CD4-positive, alpha-beta T cell treated with Interleukin-17A for 4 hours (primary cell): ENCODE results near the gene LMF1.
A peak's percentile ranks its signal among the peaks of the same experiment; 100 is the strongest.
"Not testable (repeated sequence)": the region's sequence is repeated elsewhere in the genome, so short reads cannot be mapped to it uniquely, and the experiment has no call there.

Source experiments
- DNase-seq: peaks from one replicate; pipeline ENCODE4 v3.0.0-alpha.2; 2020; ENCODE audit warnings: mixed read lengths

The LMF1 gene

DNA sequence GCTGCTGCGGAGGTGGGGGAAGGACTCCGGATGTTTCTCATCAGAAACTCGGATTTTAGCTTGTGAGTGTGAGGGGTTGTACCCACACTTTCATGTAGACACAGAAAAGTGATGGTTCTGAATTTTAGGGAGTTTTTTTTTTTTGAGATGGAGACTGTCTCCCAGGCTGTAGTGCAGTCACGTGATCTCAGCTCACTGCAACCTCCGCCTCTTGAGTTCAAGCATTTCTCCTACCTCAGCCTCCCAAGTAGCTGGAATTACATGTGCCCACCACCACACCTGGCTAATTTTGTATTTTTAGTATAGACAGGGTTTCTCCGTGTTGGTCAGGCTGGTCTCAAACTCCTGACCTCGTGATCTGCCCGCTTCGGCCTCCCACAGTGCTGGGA is 147.9 kb downstream of the LMF1 start:
- no peak for DNase-seq

DNA sequence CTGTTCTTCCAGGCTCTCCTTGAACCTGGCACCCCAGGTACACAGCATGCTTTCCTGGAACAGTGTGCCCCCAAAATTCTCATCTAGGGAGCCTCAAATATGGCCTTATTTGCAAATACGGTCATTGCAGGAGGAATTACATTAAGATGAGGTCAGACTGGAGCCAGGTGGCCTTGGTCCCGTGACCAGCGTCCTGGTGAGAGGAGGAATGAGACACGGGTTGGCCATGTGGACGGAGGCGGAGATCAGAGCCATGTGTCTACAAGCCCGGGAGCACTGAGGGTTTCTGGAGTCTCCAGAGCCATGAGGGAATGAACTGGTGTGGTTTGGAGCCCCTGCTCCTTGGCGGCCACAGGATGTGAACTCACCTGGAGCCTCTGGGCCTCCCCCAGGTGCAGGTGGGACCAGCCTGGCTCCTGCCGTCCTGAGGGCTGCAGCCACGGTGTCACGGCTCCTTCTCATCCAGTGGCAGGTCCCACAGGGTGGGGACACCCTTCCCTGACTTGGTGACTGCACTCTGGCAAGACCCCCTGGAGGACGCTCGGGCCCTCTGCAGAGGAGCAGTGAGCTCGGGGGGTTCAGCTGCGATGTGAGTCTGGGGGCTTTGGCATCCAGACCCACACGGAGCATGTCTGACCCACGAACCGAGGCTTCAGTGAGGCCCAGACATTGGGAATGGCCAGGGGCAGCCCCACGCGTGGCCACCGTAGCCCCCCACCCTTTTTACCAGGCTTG is 148.4 kb downstream of the LMF1 start:
- DNase-seq = no peak

DNA sequence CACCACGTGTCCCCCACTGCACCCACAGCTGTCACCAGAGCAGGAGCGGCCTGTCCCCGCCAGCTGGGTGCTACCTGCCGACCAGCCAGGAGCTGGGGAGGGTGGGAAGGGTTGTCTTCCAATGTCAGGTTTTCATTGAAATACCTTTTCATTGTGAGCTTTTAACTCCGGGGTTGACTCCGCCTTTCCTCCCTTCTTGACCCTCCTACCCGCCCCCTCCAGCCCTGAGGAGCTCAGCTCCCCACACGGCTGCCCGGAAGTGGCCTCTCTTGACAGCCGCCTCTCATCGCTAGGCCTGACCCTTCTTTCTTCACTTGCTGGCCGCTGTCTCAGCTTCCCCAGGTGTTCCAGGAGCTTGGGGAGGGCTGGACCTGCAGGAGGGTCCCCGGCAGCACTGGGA is 149.0 kb downstream of the LMF1 start:
- no peak for DNase-seq

DNA sequence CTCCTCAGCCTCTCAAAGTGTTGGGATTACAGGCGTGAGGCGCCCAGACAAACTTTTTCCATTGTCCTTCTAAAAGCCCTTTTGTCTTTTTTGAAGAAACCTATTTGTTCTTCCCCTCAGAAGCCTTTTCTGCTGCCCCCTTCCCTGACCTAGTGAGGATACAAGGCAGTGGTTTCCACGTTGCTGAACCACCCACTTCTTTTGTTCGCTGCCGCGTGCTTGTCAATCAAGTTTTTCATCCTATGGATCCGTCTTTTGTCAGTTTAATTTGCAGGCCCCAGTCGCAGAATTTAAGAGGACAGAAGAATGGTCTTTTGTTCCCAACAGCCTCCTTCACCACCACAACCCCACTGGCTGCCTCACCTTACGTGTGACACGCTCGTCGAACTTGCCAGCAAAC is 150.0 kb downstream of the LMF1 start:
- DNase-seq = no peak

DNA sequence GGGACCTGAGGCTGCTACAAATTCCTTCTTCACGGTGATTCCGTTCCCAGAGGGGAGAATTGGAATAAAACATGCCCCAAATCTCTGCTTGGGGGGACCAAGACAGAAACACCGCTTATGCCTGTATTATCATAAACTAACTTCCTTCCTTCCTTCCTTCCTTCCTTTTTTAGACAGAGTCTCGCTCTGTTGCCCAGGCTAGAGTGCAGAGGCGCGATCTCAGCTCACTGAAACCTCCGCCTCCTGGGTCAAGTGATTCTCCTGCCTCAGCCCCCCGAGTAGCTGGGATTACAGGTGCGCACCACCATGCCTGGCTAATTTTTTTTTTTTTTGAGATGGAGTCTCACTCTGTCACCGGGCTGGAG is 150.8 kb downstream of the LMF1 start:
- DNase-seq = not testable (repeated sequence)

DNA sequence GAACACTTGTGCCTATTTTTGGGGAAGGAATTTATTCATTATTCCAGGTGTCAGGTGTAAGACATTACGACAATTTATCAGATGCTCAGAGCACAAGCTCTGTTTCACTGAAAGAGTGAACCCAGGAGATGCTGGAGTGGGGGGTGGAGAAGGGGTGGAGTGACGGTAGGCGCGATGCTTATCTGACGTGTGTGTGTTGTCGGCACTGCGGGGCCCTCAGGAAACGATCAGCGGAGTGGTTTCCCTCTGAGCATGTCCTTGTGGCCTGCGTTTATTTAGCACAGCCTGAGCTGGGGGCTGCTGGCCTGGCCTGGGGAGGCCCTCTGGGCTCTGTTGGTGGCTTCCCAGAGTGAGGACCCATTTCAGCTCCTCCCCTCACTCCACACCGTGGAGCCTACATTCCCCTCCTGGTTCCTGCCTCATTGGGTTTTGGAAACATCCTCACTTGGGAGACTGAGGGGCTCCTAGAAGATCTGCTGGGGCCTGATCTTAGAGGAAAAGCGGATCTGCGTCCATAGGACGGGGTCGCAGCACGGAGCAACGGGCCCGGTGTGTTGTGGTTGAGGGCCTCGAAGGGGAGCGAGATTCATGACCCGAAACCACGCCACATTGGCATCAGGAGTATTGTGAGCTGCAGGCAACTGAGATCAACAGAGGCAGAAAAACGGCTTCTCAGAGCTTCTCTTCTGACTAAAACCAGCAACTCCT is 151.3 kb downstream of the LMF1 start:
- peak; percentile 38 for DNase-seq

DNA sequence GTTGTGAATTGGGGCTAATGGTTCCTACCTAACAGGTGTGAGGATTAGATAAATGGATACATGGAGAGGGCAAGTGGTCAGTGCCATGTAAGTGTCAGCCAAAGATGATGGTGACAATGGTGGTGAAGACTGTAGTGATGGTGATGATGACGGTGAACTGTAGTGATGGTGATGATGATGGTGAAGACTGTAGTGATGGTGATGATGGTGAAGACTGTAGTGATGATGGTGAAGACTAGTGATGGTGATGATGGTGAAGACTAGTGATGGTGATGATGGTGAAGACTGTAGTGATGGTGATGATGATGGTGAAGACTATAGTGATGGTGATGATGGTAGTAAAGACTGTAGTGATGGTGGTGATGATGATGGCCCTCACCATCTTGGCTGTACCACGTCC is 152.2 kb downstream of the LMF1 start:
- no peak for DNase-seq

DNA sequence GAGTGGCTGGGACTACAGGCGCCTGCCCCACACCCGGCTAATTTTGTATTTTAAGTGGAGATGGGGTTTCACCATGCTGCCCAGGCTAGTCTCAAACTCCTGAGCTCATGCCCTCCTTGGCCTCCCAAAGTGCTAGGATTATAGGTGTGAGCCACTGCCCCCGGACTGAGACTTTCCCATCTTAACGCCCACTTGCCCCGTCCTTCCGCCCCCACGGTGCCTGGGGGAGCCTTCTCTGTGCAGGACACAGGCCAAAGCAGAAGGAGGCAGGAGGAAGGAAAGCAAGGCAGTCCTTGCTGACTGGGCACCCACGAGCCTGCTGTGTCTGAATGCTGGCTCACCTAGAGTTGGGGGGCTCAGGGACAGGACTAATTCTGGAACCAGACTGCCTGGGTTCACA is 152.7 kb downstream of the LMF1 start:
- DNase-seq = no peak

DNA sequence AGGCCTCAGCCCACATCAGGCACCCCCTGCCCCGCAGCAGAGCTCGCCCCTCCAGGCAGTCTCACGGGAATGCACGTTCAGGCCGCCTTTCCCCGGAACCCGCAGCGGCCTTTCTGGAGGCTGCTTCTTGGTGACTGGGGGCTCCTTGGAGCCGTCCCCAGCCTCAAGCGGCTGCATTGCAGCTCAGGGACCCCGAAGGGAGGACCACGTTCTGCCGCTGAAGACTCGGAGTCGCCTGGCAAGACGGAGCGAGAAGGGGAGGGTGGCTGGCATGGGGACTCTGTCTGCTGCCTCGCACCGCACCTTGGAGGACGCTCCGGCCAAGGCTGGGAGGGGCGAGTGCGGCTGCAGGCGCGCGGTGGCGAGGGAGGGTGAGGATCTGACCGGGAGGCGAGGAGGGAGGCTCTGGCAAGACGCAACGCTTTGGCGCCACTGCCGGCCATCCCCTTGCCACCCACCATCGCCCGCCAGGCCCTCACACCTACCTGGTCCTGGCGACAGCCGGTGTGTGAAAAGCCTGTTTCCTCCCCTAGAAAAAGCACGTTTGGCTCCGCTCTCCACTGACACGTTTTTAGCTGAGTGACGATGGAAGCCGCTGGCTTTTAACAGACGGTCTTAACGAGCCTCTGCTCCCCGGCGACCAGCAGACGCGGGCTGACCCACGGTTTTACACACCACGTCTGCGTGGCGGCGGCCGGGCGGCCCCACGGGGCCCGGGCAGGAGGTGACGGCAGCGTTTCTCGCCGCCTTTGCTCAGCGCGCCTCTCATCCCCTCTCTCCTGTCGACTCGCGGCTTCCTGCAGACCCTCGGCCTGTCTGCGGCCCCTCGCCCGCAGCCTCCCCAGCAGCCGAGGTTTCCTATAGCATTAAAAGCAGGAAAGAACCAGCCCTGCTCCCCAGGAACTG is 153.5 kb downstream of the LMF1 start:
- DNase-seq = no peak

DNA sequence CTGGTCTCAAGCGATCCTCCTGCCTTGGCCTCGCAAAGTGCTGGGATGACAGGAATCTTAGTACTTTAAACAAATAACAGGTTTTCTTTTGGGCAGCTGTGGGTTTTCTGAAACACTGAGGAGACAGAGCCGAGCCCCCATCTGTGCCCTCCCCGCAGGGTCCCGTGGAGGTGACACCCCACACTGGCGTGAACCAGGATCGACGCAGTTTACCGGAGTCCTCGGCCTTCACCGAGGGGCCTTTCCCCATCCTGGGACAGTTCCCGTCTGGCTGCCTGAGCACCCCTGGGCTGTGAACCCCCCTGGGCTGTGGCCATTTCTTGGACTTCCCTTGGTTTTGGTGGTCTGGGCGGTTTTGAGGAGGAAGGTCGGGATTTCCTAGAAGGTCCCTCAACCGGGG is 154.9 kb downstream of the LMF1 start:
- DNase-seq = no peak

DNA sequence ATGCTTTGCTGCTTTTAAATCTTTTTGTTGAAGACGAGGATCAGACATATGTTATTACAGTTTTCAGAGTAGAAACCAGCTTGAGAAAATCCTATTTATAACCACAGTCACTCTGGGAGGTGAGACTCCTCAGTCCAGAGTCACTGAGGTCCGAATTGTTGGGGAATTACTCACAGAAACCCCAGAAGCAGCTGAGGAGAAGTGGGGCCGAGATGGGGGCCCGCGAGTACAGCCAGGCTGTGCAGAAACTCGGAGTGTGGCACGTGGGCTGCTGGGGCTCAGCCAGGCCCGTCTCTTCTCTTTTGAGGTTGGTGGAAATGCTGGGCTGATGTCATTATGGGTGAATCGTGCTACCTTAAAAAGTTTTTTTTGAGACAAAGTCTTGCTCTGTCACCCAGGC is 155.8 kb downstream of the LMF1 start:
- DNase-seq = no peak

DNA sequence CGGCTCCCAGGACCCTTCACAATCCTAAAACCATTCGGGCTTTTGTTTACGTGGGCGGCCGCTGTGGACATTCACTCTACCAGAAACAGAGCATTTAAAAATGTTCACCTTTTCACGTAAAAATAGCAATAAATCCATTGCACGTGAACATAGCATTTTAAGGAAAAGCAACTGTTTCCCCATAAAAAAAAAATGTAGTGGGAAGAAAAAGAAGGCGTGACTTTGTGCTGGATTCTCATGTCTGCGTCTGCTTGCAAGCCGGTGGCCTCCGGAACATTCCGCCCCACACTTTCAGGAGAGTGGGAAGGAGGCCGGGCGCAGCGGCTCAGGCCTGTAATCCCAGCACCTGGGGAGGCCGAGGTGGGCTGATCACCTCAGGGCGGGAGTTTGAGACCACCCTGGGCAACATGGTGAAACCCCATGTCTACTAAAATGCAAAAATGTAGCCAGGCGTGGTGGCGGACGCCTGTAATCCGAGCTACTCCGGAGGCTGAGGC is 156.8 kb downstream of the LMF1 start:
- no peak for DNase-seq

DNA sequence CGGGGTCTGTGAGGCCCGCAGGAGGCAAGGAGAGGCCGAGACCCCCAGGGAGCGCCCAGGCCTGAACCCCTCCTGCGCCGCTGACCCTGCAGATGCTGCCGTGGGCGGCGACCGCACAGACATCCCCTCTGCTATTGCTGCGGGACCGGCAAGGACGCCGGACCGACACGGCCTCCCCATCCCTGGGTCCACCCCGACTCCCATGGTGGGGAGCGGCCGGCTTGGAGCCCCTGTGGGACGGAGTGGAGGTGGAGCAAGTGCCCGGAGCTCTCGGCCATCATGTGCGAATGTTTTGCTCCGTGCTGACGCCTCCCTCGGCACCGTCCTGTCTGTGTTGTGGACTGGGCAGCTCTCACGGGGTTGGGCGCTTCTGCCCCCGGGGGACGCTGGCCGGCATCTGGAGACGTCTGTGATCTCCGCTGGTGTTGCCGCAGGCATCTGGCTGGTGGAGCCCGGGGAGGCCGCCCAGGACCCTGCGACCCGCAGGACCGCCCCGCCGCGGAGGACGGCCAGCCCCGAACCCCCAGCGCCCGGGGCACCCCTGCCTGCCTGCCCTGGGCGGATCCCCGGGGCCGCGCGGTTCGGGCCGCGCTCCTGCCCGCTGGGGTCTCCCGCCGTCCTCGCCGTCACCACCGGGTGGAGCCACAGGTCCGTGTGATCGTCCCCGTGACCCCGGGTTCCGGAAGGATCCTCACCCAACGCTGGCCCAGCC is 157.4 kb downstream of the LMF1 start:
- peak; percentile 66 for DNase-seq

DNA sequence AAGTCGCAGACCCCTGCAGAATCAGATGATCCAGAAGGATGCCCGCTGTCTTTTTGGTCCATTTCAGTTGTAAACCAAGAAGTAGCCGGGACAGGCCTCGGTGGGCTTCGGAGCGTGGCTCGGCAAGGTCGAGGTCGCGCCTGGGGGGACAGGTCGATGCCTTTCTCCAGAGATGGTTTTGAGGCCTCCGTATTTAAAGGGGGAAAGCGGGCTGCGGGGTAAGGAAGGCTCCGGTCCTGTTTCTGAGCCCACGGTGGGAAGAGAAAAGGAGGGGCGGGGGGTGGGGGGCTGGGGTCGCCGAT is 162.7 kb downstream of the LMF1 start:
- no peak for DNase-seq

DNA sequence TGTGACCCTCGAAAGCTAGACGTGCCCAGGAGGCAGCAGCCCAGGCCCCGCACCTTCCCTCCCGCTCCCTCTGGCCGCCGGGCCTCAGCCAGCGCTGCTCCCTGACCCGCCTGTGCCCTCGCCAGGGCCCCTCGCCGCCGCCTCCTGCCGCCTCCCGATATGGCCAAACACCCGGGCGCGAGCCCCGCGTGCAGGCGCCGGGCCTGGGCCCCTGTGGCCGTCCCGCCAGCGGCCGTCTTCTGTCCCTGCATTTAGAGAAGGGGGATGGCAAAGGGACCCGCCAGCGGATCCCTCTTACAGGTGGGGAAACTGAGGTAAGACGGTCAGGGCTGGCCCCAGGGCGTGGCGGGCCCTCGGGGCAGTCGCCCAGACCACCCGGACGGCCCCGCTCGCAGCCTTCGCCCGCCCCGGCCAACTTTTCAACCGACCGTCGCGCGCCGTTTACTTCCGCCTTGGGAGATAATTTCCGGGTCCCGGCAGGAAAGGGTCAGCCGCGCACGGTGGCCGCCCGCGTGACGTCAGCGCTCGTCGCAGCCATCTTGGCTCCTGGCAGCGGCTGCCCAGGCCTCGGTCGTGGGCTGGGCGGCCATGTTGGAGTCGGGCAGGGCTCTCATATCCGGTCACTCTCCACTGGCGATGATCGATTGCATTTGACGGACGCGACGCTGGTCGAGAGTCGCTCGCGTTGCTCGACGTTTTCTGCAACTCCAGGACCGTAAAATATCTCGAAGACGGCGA is 163.3 kb downstream of the LMF1 start:
- DNase-seq = peak; percentile 90

DNA sequence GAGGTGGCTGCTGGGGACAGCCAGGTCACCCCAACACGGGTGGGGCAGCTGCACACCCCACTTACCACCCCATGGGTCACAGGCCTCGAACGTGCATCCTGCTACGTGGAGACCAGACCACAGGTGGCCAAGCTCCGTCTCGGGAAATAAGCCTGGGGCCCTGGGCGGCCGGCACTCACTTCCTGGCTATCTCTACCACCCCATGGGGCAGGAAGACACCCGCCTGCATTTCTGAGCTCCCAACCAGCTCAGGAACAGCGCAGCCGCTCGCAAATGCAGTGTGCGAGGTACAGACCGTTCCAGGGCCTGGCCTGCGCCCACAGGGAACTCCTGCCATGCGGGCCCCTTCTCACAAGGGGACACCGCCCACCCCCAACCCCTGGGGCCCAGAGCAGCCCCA is 165.3 kb downstream of the LMF1 start:
- no peak for DNase-seq

DNA sequence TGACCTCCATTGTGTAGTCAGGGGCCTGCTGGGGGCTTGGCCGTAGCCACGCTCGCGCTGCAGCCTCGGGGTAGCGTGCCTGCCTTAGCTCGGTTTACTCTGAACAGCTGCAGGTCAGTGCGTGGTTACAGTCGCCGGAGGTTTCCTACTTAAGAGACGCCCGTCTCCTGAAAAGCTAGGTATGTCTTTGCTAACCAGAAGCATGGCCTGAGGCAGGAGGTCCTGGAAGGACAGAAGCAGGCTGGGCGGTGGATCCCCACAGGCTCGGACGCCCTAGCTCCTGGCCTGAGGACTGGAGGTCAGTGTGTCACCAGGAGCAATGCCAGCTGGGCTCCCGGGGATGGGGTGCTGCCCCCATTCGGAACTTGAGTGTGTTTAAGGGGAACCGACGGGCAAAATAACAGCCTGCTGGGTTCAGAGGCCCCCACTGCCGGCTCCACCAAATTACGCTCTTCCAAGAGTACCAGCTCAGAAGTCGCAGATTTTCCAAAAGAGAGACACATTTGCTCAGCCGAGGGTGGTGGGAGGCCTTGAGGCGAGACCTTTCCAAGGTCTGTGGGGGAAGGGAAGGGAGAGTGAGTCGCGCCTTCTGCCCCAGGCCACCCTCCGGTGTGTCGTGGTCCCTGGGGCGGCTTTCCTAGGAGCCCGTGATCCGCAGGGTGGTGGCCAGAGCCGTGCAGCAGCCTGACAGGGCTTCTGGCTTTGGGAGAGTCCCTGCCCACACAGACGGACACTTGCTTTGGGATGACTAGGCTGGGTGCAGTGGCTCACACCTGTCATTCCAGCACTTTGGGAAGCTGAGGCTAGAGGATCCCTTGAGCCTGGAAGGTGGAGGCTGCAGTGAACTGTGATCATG is 166.4 kb downstream of the LMF1 start:
- DNase-seq = no peak

DNA sequence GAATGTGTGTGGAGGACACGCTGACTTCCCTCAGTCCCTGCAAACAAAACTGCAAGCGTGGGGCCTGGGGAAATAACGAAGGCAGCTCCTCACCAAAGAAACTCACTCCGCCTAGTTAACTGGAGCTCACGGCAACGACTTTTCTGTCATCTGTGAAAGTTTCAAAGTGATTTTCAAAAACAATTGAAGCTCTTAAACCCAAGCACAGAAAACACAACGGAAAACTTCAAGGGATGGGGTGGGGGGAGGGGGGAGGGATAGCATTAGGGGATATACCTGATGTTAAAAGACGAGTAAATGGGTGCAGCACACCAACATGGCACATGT is 167.1 kb downstream of the LMF1 start:
- DNase-seq = no peak
